ENCODE results near the gene CLIC2.
"Not testable (repeated sequence)": the region's sequence is repeated elsewhere in the genome, so short reads cannot be mapped to it uniquely, and the experiment has no call there.

Gene CLIC2

GRCh38 chrX:155279873-155280272 lies 54.5 kb downstream of the CLIC2 start:
- H3K4me3 ChIP-seq (ENCODE audit: low read depth, low read length): no peak overlapping the region
- no peaks in the 10 kb centered on the region for H3K36me3 ChIP-seq
- TF ChIP-seq CTCF (IDR thresholded peaks at IDR 0.05; ENCODE audit: low read depth, low read length): no peak
- no peaks in the 10 kb centered on the region for H3K9me3 ChIP-seq
- no peaks in the 10 kb centered on the region for H3K4me1 ChIP-seq
- no peaks in the 10 kb centered on the region for H3K27me3 ChIP-seq
- DNase-seq: no peak

- no peak overlapping the region for H3K4me3 ChIP-seq (ENCODE audit: low read depth, low read length)
- no peak for DNase-seq
- H3K4me1 ChIP-seq: no peaks in the 10 kb centered on the region
- H3K27me3 ChIP-seq: no peaks in the 10 kb centered on the region
- no peaks in the 10 kb centered on the region for H3K36me3 ChIP-seq
- no peaks in the 10 kb centered on the region for H3K9me3 ChIP-seq
- TF ChIP-seq CTCF (IDR thresholded peaks at IDR 0.05; ENCODE audit: low read depth, low read length): no peak
Observed at GRCh38 chrX:155270969-155271368, 63.4 kb downstream of the CLIC2 start.

GRCh38 chrX:155267995-155268394 lies 66.4 kb downstream of the CLIC2 start:
- H3K4me3 ChIP-seq (ENCODE audit: low read depth, low read length); H3K4me1 ChIP-seq; H3K9me3 ChIP-seq; DNase-seq; H3K36me3 ChIP-seq; H3K27me3 ChIP-seq: not testable (repeated sequence)

GRCh38 chrX:155266439-155266838 lies 68.0 kb downstream of the CLIC2 start:
- H3K9me3 ChIP-seq: no peaks in the 10 kb centered on the region
- H3K4me3 ChIP-seq (ENCODE audit: low read depth, low read length): no peak overlapping the region
- no peak for DNase-seq
- no peaks in the 10 kb centered on the region for H3K36me3 ChIP-seq
- TF ChIP-seq CTCF (IDR thresholded peaks at IDR 0.05; ENCODE audit: low read depth, low read length): no peak
- no peaks in the 10 kb centered on the region for H3K4me1 ChIP-seq
- H3K27me3 ChIP-seq: no peaks in the 10 kb centered on the region

GRCh38 chrX:155263854-155264628 lies 70.4 kb downstream of the CLIC2 start, which contains the start of gene RAB39B:
Gene RAB39B, minus strand, starts transcription at chrX:155264491. Its CDS starts 203 bp downstream, at chrX:155264288.
- Histone ChIP-seq H3K9me3 (no peaks in the 10 kb centered on the region), H3K4me3 (ENCODE audit: low read depth, low read length) (peak within 1 kb of the TSS; percentile 72)
- no peak for TF ChIP-seq CTCF (IDR thresholded peaks at IDR 0.05; ENCODE audit: low read depth, low read length)

GRCh38 chrX:155262970-155263754 lies 71.3 kb downstream of the CLIC2 start:
- Histone ChIP-seq H3K4me1 (no peaks in the 10 kb centered on the region), H3K27me3 (no peaks in the 10 kb centered on the region), H3K9me3 (no peaks in the 10 kb centered on the region), H3K4me3 (ENCODE audit: low read depth, low read length) (peak overlapping the region; percentile 72), H3K36me3 (no peaks in the 10 kb centered on the region)
- DNase-seq: no peak
- TF ChIP-seq CTCF (IDR thresholded peaks at IDR 0.05; ENCODE audit: low read depth, low read length): no peak

More at GRCh38 chrX:155263854-155264628, 70.4 kb downstream of the CLIC2 start, which contains the start of gene RAB39B:
- Histone ChIP-seq H3K36me3 (no peaks in the 10 kb centered on the region), H3K4me1 (no peaks in the 10 kb centered on the region), H3K27me3 (no peaks in the 10 kb centered on the region)
- peak; percentile 69 for DNase-seq

Measured in BE2C (cell line).